ENCODE measurements around the gene BTBD2. TPM values are rescaled to one million over a fixed set of nuclear protein-coding genes. Genes with fewer than 3 reads are reported as not detected.

The BTBD2 gene
- total and polyA plus RNA-seq, 2 of the 8 experiments (the other 6 are each of a cell fraction or from before 2014, with no cell fraction given): 91.7 to 92.3 TPM

- TF ChIP-seq TEAD4 (IDR thresholded peaks at IDR 0.05; ENCODE audit: low read depth, low read length): no peak
- no peak for TF ChIP-seq RNF2 (IDR thresholded peaks at IDR 0.05; ENCODE audit: borderline replicate concordance, low read depth, low read length, missing control alignments, poor library complexity, severe bottlenecking)
- no peak for TF ChIP-seq TCF12 (IDR thresholded peaks at IDR 0.05; ENCODE audit: low read depth, low read length)
- no peak for TF ChIP-seq SRF (IDR thresholded peaks at IDR 0.05; ENCODE audit: low read depth, low read length)
- no peak for TF ChIP-seq JUN (IDR thresholded peaks at IDR 0.05; ENCODE audit: low read depth, low read length)
- peak; percentile 59; the same call in 1 of the 2 replicates for TF ChIP-seq RBBP5 (IDR thresholded peaks at IDR 0.05; ENCODE audit: borderline replicate concordance, low read depth, low read length)
- TF ChIP-seq BRCA1 (IDR thresholded peaks at IDR 0.05; ENCODE audit: low read depth, low read length): no peak
- peak; percentile 79; the same call in 1 of the 2 replicates for TF ChIP-seq GABPA (IDR thresholded peaks at IDR 0.05; ENCODE audit: borderline replicate concordance, insufficient read depth, low read length)
- TF ChIP-seq KDM1A (IDR thresholded peaks at IDR 0.05; ENCODE audit: borderline replicate concordance, low read length): no peak
Measured at GRCh38 chr19:1942078-1942933, 73.2 kb downstream of the BTBD2 start (continued).
